Hepatocyte (in vitro differentiated cells): ENCODE measurements around the gene USP47. TPM values are rescaled to one million over a fixed set of nuclear protein-coding genes. Genes with fewer than 3 reads are reported as not detected.

Source experiments
- DNase-seq: peaks from one replicate; pipeline ENCODE4 v3.0.0-alpha.2; 2016; ENCODE audit warnings: low spot score
- H2AFZ ChIP-seq: fragments of 200-600 bp; sonication (generic); 2 replicates; pipeline ENCODE4 v1.6.0; 2016; ENCODE audit warnings: antibody characterized with exemption, mild to moderate bottlenecking
- H3K27ac ChIP-seq: fragments of 200-600 bp; sonication (generic); 2 replicates; pipeline ENCODE4 v1.5.1; 2016; ENCODE audit warnings: mild to moderate bottlenecking
- H3K27me3 ChIP-seq: fragments of 200-600 bp; sonication (generic); 2 replicates; pipeline ENCODE4 v1.6.1; 2016
- H3K36me3 ChIP-seq: fragments of 200-600 bp; sonication (generic); replicated peaks from 2 replicates; pipeline ENCODE4 v1.5.1; 2016; ENCODE audit warnings: low read depth; ENCODE audit not compliant: insufficient read depth
- H3K4me1 ChIP-seq: fragments of 200-600 bp; sonication (generic); 2 replicates; pipeline ENCODE4 v1.5.1; 2016; ENCODE audit warnings: mild to moderate bottlenecking, moderate library complexity; ENCODE audit not compliant: insufficient read depth
- H3K4me2 ChIP-seq: fragments of 200-600 bp; sonication (generic); 2 replicates; pipeline ENCODE4 v1.6.0; 2016
- H3K4me3 ChIP-seq: fragments of 200-600 bp; sonication (generic); 2 replicates; pipeline ENCODE4 v1.5.1; 2016; ENCODE audit warnings: mild to moderate bottlenecking
- H3K79me2 ChIP-seq: fragments of 200-600 bp; sonication (generic); 2 replicates; pipeline ENCODE4 v1.6.0; 2017; ENCODE audit warnings: mild to moderate bottlenecking
- H3K9me2 ChIP-seq: fragments of 200-600 bp; sonication (generic); replicated peaks from 2 replicates; pipeline ENCODE4 v1.6.0; 2017; ENCODE audit warnings: mild to moderate bottlenecking; ENCODE audit not compliant: insufficient read depth
- H3K9me3 ChIP-seq: fragments of 200-600 bp; sonication (generic); 2 replicates; pipeline ENCODE4 v1.5.1; 2016; ENCODE audit warnings: low read depth, mild to moderate bottlenecking
- H4K20me1 ChIP-seq: fragments of 200-600 bp; sonication (generic); 2 replicates; pipeline ENCODE4 v1.6.0; 2016; ENCODE audit warnings: mild to moderate bottlenecking; ENCODE audit not compliant: insufficient read depth, poor library complexity, severe bottlenecking
- CTCF ChIP-seq: fragments of 200-600 bp; sonication (generic); IDR thresholded peaks from 2 replicates; pipeline ENCODE4 v1.5.1; 2016; ENCODE audit warnings: antibody characterized with exemption, mild to moderate bottlenecking; ENCODE audit not compliant: poor library complexity
- EZH2 ChIP-seq: fragments of 200-600 bp; sonication (generic); IDR thresholded peaks from 2 replicates; pipeline ENCODE4 v1.6.1; 2016; ENCODE audit warnings: antibody characterized with exemption, mild to moderate bottlenecking, borderline replicate concordance
- EZH2phosphoT487 ChIP-seq: fragments of 200-600 bp; sonication (generic); IDR thresholded peaks from one replicate; pipeline ENCODE4 v1.6.1; 2018; ENCODE audit warnings: antibody characterized with exemption, mild to moderate bottlenecking, low read depth, moderate library complexity; ENCODE audit not compliant: unreplicated experiment, severe bottlenecking
- WGBS: methylation state at CpG from one replicate; pipeline ENCODE4 v1.1.6; 2016; ENCODE audit warnings: low lambda C conversion rate; ENCODE audit errors: missing lambda C conversion rate; 5-methylcytosine and 5-hydroxymethylcytosine counted together
- polyA plus RNA-seq: library from polyadenylated mRNA; unstranded; fragments of >200 nt; fragmentation: Nextera tagmentation; extraction: Ambion mirVana; gene quantifications from 2 replicates; pipeline ENCODE4 v1.2.1, GENCODE V29; 2016
- total RNA-seq: library from RNA; depleted of rRNA; stranded (reverse); fragments of >200 nt; gene quantifications from 2 replicates; pipeline ENCODE4 v1.2.3, GENCODE V29; 2014

The USP47 gene
- total and polyA plus RNA-seq, 2 experiments from 2014 or later = 34.0 to 76.9 TPM

GRCh38 chr11:11805228-11805627 is 36.5 kb upstream of the USP47 start:
- no peak for DNase-seq

GRCh38 chr11:11806074-11806473 is 35.7 kb upstream of the USP47 start:
- no peaks in the 10 kb centered on the region for H4K20me1 ChIP-seq
- WGBS = 89% methylated on average over 3 of the region's 3 CpGs
- DNase-seq = no peak

More at GRCh38 chr11:11805228-11805627, 36.5 kb upstream of the USP47 start:
- H3K9me3 ChIP-seq = no peaks in the 10 kb centered on the region
- no peak overlapping the region for H3K4me3 ChIP-seq
- H3K27me3 ChIP-seq = peaks cover 6% of the 10 kb centered on the region
- TF ChIP-seq CTCF (no peak), EZH2phosphoT487 (no peak), EZH2 (no peak)
- WGBS = 96% methylated on average over 1 of the region's 1 CpG
- no peaks in the 10 kb centered on the region for H3K9me2 ChIP-seq
- H3K4me2 ChIP-seq = no peak overlapping the region
- H3K4me1 ChIP-seq = no peaks in the 10 kb centered on the region
- H3K79me2 ChIP-seq = no peaks in the 10 kb centered on the region
- no peak overlapping the region for H3K27ac ChIP-seq
- no peak overlapping the region for H2AFZ ChIP-seq
- H4K20me1 ChIP-seq = no peaks in the 10 kb centered on the region
- no peaks in the 10 kb centered on the region for H3K36me3 ChIP-seq

GRCh38 chr11:11806586-11806985 is 35.2 kb upstream of the USP47 start:
- Histone ChIP-seq H3K4me3 (no peak overlapping the region), H3K4me1 (no peaks in the 10 kb centered on the region), H4K20me1 (no peaks in the 10 kb centered on the region), H3K36me3 (no peaks in the 10 kb centered on the region), H3K79me2 (no peaks in the 10 kb centered on the region), H3K4me2 (no peak overlapping the region), H3K9me3 (no peaks in the 10 kb centered on the region), H3K27ac (no peak overlapping the region), H3K9me2 (no peaks in the 10 kb centered on the region), H3K27me3 (peaks cover 2% of the 10 kb centered on the region), H2AFZ (no peak overlapping the region)
- TF ChIP-seq EZH2phosphoT487 = no peak
- DNase-seq = no peak

More at GRCh38 chr11:11806074-11806473, 35.7 kb upstream of the USP47 start:
- H3K9me2 ChIP-seq = no peaks in the 10 kb centered on the region
- no peaks in the 10 kb centered on the region for H3K4me1 ChIP-seq
- no peak for TF ChIP-seq EZH2
- no peak for TF ChIP-seq EZH2phosphoT487
- no peak for TF ChIP-seq CTCF
- H2AFZ ChIP-seq = no peak overlapping the region
- no peak overlapping the region for H3K4me3 ChIP-seq
- no peak overlapping the region for H3K4me2 ChIP-seq
- no peaks in the 10 kb centered on the region for H3K9me3 ChIP-seq
- H3K27me3 ChIP-seq = peaks cover 6% of the 10 kb centered on the region
- no peaks in the 10 kb centered on the region for H3K79me2 ChIP-seq
- H3K36me3 ChIP-seq = no peaks in the 10 kb centered on the region
- H3K27ac ChIP-seq = no peak overlapping the region

GRCh38 chr11:11807811-11808782 is 33.7 kb upstream of the USP47 start:
- no peak overlapping the region for H3K4me2 ChIP-seq
- H3K27me3 ChIP-seq = no peaks in the 10 kb centered on the region
- H3K9me2 ChIP-seq = no peaks in the 10 kb centered on the region

More at GRCh38 chr11:11807811-11808782, 33.7 kb upstream of the USP47 start:
- H4K20me1 ChIP-seq = no peaks in the 10 kb centered on the region
- DNase-seq = no peak
- no peaks in the 10 kb centered on the region for H3K36me3 ChIP-seq
- peaks cover 3% of the 10 kb centered on the region for H3K4me1 ChIP-seq
- TF ChIP-seq EZH2phosphoT487 = no peak
- TF ChIP-seq EZH2 = no peak
- TF ChIP-seq CTCF = no peak
- H3K27ac ChIP-seq = no peak overlapping the region
- WGBS = 60% methylated on average over 8 of the region's 8 CpGs
- H3K4me3 ChIP-seq = no peak overlapping the region
- no peak overlapping the region for H2AFZ ChIP-seq
- H3K9me3 ChIP-seq = no peaks in the 10 kb centered on the region
- no peaks in the 10 kb centered on the region for H3K79me2 ChIP-seq
